ENCODE measurements around the gene PFKFB4.
A peak's percentile ranks its signal among the peaks of the same experiment; 100 is the strongest.
"Not testable (repeated sequence)": the region's sequence is repeated elsewhere in the genome, so short reads cannot be mapped to it uniquely, and the experiment has no call there.

The PFKFB4 gene

GRCh38 chr3:48480891-48481290 is 75.7 kb downstream of the PFKFB4 start:
- not testable (repeated sequence) for DNase-seq

GRCh38 chr3:48478626-48479555 is 77.7 kb downstream of the PFKFB4 start:
- DNase-seq: no peak

DNA sequence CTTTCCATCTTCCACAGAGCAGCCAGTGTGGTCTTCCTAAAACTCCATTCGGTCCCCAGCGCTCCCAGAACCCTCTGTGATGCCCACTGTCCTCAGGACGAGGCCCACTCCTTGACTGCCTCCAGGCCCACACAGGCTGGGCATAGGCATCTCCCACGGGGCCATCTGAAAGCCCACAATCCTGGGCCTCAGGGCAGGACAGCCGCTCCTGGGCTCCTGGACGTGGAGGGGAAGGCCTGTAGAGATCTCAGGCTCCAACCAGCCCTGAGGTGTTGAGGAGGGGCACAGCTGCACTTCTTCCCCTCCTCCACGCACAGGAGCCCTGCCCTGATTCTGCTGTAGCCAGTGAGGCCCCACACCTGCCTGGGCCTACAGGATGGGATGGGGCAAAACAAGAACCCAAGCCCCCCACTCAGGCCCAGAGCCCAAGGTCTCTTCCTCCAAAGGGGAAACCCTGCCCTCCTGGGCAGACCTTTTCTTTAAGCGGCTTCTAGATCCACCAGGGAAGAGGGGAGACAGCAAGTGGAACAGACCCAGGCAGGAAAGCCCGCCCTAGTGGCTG is 78.6 kb downstream of the PFKFB4 start:
- DNase-seq: no peak

GRCh38 chr3:48476426-48477053 is 80.1 kb downstream of the PFKFB4 start:
- no peak for DNase-seq

- DNase-seq: no peak
Observed at GRCh38 chr3:48475188-48475587, 81.4 kb downstream of the PFKFB4 start.

GRCh38 chr3:48474619-48475018 is 82.0 kb downstream of the PFKFB4 start:
- no peak for DNase-seq

DNA sequence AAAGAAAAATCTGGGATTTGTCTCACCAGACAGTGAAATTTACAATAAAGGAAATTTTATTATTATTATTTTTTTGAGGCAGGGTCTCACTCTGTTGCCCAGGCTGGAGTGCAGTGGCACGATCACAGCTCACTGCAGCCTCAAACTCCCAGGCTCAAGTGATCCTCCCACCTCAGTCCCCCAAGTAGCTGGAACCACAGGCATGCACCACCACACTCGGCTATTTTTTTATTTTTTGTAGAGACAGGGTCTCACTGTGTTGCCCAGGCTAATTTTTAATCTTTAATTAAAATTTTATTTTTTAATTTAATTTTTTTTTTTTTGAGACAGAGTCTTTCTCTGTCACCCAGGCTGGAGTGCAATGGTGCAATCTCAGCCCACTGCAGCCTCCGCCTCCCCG is 82.6 kb downstream of the PFKFB4 start:
- not testable (repeated sequence) for DNase-seq

DNA sequence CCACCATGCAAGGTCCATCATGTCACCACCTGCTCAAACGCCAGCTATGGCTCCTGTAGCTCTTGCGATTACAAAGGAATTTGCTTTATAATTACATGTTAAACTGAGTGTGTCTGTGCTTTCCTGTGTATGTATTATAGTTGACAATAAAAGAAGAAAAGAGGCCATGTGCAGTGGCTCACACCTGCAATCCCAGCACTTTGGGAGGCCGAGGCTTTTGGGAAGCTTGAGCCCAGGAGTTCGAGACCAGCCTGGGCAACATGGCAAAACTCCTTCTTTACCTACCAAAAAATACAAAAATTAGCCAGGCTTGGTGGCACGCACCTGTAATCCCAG is 83.0 kb downstream of the PFKFB4 start:
- no peak for DNase-seq

GRCh38 chr3:48472923-48473616 is 83.5 kb downstream of the PFKFB4 start:
- DNase-seq: peak; percentile 58

GRCh38 chr3:48472673-48472922 is 84.0 kb downstream of the PFKFB4 start:
- DNase-seq: no peak

DNA sequence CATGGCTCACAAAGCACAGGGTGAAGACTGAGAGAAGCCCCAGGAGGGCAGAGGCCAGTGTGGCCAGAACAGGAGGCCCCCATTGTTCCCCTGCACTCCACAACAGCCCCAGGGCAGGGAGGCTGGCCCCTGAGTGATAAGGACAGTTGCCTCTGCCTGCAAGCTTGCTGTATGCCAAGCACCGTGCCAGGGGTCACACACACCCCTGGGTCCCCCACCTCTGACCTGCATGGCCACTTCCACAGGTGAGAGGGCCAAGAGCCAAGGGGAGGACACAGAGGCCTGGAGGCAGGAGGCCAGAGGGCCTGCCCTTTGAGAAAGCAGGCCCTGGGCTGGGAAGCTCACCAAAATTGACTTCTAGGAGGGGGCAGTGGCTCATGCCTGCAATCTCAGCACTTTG is 86.3 kb downstream of the PFKFB4 start:
- no peak for DNase-seq

- DNase-seq: no peak
Observed at GRCh38 chr3:48469046-48469915, 87.3 kb downstream of the PFKFB4 start.

- no peak for DNase-seq
Observed at GRCh38 chr3:48468329-48468731, 88.3 kb downstream of the PFKFB4 start.
